GM18858 (cell line): ENCODE data around the gene GSS.
"Not testable (repeated sequence)": the region's sequence is repeated elsewhere in the genome, so short reads cannot be mapped to it uniquely, and the experiment has no call there.

Experiments
- ATAC-seq: cut with Tn5 transposase; IDR thresholded peaks from one replicate; pipeline ENCODE4 v1.9.1; 2021; ENCODE audit not compliant: unreplicated experiment

Gene GSS

GRCh38 chr20:34915131-34915530 lies 40.5 kb downstream of the GSS start:
- ATAC-seq, result no peak

- no peak for ATAC-seq
Observed at GRCh38 chr20:34907616-34908469, 47.8 kb downstream of the GSS start.

- ATAC-seq, result no peak
Observed at GRCh38 chr20:34904202-34904621, 51.4 kb downstream of the GSS start.

GRCh38 chr20:34898731-34899130 lies 56.9 kb downstream of the GSS start:
- not testable (repeated sequence) for ATAC-seq

- not testable (repeated sequence) for ATAC-seq
Observed at GRCh38 chr20:34898129-34898528, 57.5 kb downstream of the GSS start.

- ATAC-seq, result no peak
Observed at GRCh38 chr20:34896086-34896621, 59.5 kb downstream of the GSS start.

GRCh38 chr20:34895465-34895864 lies 60.1 kb downstream of the GSS start:
- no peak for ATAC-seq

- no peak for ATAC-seq
Observed at GRCh38 chr20:34894723-34895122, 60.9 kb downstream of the GSS start.

GRCh38 chr20:34892671-34893070 lies 62.9 kb downstream of the GSS start:
- ATAC-seq, result no peak

GRCh38 chr20:34891166-34892062 lies 64.2 kb downstream of the GSS start:
- no peak for ATAC-seq

- no peak for ATAC-seq
Observed at GRCh38 chr20:34888468-34888867, 67.1 kb downstream of the GSS start.

- ATAC-seq, result no peak
Observed at GRCh38 chr20:34887023-34887422, 68.6 kb downstream of the GSS start.

- ATAC-seq, result no peak
Observed at GRCh38 chr20:34886122-34886521, 69.5 kb downstream of the GSS start.

- no peak for ATAC-seq
Observed at GRCh38 chr20:34884260-34884659, 71.3 kb downstream of the GSS start.

GRCh38 chr20:34883809-34884208 lies 71.8 kb downstream of the GSS start:
- no peak for ATAC-seq

GRCh38 chr20:34883087-34883688 lies 72.4 kb downstream of the GSS start:
- no peak for ATAC-seq

- ATAC-seq, result no peak
Observed at GRCh38 chr20:34881689-34882088, 73.9 kb downstream of the GSS start.

- not testable (repeated sequence) for ATAC-seq
Observed at GRCh38 chr20:34880971-34881370, 74.6 kb downstream of the GSS start.

GRCh38 chr20:34880215-34880850 lies 75.3 kb downstream of the GSS start:
- no peak for ATAC-seq
